H1 (cell line): ENCODE data around the gene FBLN5. TPM values are rescaled to one million over a fixed set of nuclear protein-coding genes. Genes with fewer than 3 reads are reported as not detected.

Experiments
- CTCF ChIA-PET: fragments of 300-600 bp; sonication (Branson Sonifier 250); formaldehyde crosslinking; loops from one replicate; lab custom pipeline; 2021; ENCODE audit not compliant: partially characterized antibody; lab: Charles Lee
- POLR2A ChIA-PET: fragments of 300-600 bp; sonication (Branson Sonifier 250); formaldehyde crosslinking; loops from one replicate; lab custom pipeline; 2021; ENCODE audit warnings: inconsistent platforms; ENCODE audit not compliant: partially characterized antibody; lab: Charles Lee
- DNase-seq, 2 experiments: peaks; one replicate each; pipeline versions ENCODE4 v3.0.0 to v3.0.0-alpha.2; 2010 to 2022; ENCODE audit warnings: low spot score in 2 of 2, low read depth in 1 of 2, mixed read lengths in 1 of 2
- FAIRE-seq: peaks from 2 replicates; lab custom pipeline; 2011; peaks lifted over from hg19 to GRCh38; lab: Jason Lieb, UNC
- H2AFZ ChIP-seq: 2 replicates; pipeline ENCODE4 v1.8.1; 2012; ENCODE audit warnings: low read length, inconsistent platforms
- H2AK5ac ChIP-seq: 2 replicates; pipeline ENCODE4 v1.6.1; 2013; ENCODE audit warnings: low read depth, low read length
- H2BK120ac ChIP-seq: replicated peaks from 2 replicates; pipeline ENCODE3; 2013; ENCODE audit warnings: low read depth, low read length, inconsistent platforms
- H2BK12ac ChIP-seq: 2 replicates; pipeline ENCODE4 v1.6.1; 2013; ENCODE audit warnings: low read depth, low read length
- H2BK15ac ChIP-seq: 2 replicates; pipeline ENCODE4 v1.6.1; 2013; ENCODE audit warnings: low read length
- H2BK20ac ChIP-seq: 2 replicates; pipeline ENCODE4 v1.6.1; 2013; ENCODE audit warnings: low read length
- H2BK5ac ChIP-seq: 2 replicates; pipeline ENCODE4 v1.6.1; 2013; ENCODE audit warnings: low read depth, low read length
- H3K14ac ChIP-seq: 2 replicates; pipeline ENCODE4 v1.6.1; 2013; ENCODE audit warnings: inconsistent platforms; ENCODE audit not compliant: insufficient read length
- H3K18ac ChIP-seq: 2 replicates; pipeline ENCODE4 v1.6.1; 2013; ENCODE audit warnings: low read length; ENCODE audit errors: extremely low read depth
- H3K23ac ChIP-seq: 2 replicates; pipeline ENCODE4 v1.6.1; 2013; ENCODE audit warnings: inconsistent platforms; ENCODE audit not compliant: insufficient read length
- H3K23me2 ChIP-seq: 2 replicates; pipeline ENCODE4 v1.6.1; 2013; ENCODE audit warnings: low read depth, low read length
- H3K27ac ChIP-seq: 2 replicates; pipeline ENCODE4 v1.6.1; 2011; ENCODE audit warnings: low read depth, low read length, inconsistent platforms
- H3K27me3 ChIP-seq, 4 experiments: replicated peaks in 1 of 4; 1 replicate in 1 of 4; 2 replicates in 3 of 4; pipeline versions ENCODE4 v1.6.1 to v1.8.1; 2011 to 2013; ENCODE audit warnings: low read length in 3 of 4, mild to moderate bottlenecking in 3 of 4, inconsistent platforms in 2 of 4, mixed read lengths in 2 of 4, moderate library complexity in 1 of 4; ENCODE audit not compliant: control insufficient read depth in 3 of 4, insufficient read depth in 3 of 4; ENCODE audit errors: extremely low read depth in 1 of 4
- H3K36me3 ChIP-seq, 4 experiments: 2 replicates each; pipeline versions ENCODE4 v1.6.1 to v1.8.1; 2011 to 2013; ENCODE audit warnings: mild to moderate bottlenecking in 4 of 4, low read length in 3 of 4, moderate library complexity in 2 of 4, control low read depth in 1 of 4, inconsistent platforms in 1 of 4; ENCODE audit not compliant: insufficient read depth in 4 of 4, control insufficient read depth in 2 of 4
- H3K4ac ChIP-seq: replicated peaks from 2 replicates; pipeline ENCODE3; 2013; ENCODE audit warnings: low read length, low read depth, mixed read lengths, inconsistent platforms; ENCODE audit not compliant: insufficient read length
- H3K4me1 ChIP-seq, 4 experiments: replicated peaks in 1 of 4; 1 replicate in 1 of 4; 2 replicates in 3 of 4; pipeline versions ENCODE4 v1.6.1 to v1.8.1; 2011 to 2013; ENCODE audit warnings: low read length in 3 of 4, inconsistent platforms in 2 of 4, mixed read lengths in 1 of 4; ENCODE audit not compliant: insufficient read depth in 4 of 4, control insufficient read depth in 3 of 4
- H3K4me2 ChIP-seq, 2 experiments: 2 replicates each; pipeline versions ENCODE4 v1.6.1 to v1.8.1; 2011 to 2013; ENCODE audit warnings: low read depth in 2 of 2, low read length in 2 of 2, control low read depth in 1 of 2, inconsistent platforms in 1 of 2, mild to moderate bottlenecking in 1 of 2; ENCODE audit not compliant: insufficient read depth in 1 of 2
- H3K4me3 ChIP-seq, 4 experiments: fragments of 200-600, 300-600 bp in 1 of 4; sonication (generic), shearing (Covaris generic), sonication (Bioruptor Twin) in 1 of 4; 2 replicates each; pipeline versions ENCODE4 v1.5.1 to v1.8.1; 2011 to 2016; ENCODE audit warnings: low read length in 4 of 4, low read depth in 3 of 4, control low read depth in 2 of 4, inconsistent platforms in 2 of 4, mild to moderate bottlenecking in 2 of 4, mixed read lengths in 1 of 4, moderate library complexity in 1 of 4; ENCODE audit not compliant: insufficient read depth in 2 of 4; ENCODE audit errors: extremely low read depth in 1 of 4
- H3K56ac ChIP-seq: replicated peaks from 2 replicates; pipeline ENCODE3; 2013; ENCODE audit warnings: low read depth, mild to moderate bottlenecking, mixed read lengths, low read length, inconsistent platforms; ENCODE audit not compliant: insufficient read length
- H3K79me1 ChIP-seq: 2 replicates; pipeline ENCODE4 v1.6.1; 2013; ENCODE audit warnings: low read depth, low read length, control low read depth
- H3K79me2 ChIP-seq, 2 experiments: 2 replicates each; pipeline versions ENCODE4 v1.6.1 to v1.8.1; 2012 to 2013; ENCODE audit warnings: low read length in 2 of 2, mild to moderate bottlenecking in 2 of 2, inconsistent platforms in 1 of 2; ENCODE audit not compliant: insufficient read depth in 2 of 2, control insufficient read depth in 1 of 2
- H3K9ac ChIP-seq, 4 experiments: replicated peaks in 1 of 4; 1 replicate in 1 of 4; 2 replicates in 3 of 4; pipeline versions ENCODE4 v1.6.1 to v1.8.1; 2011 to 2013; ENCODE audit warnings: low read depth in 3 of 4, low read length in 3 of 4, control low read depth in 2 of 4, mild to moderate bottlenecking in 2 of 4, moderate library complexity in 2 of 4, inconsistent platforms in 1 of 4; ENCODE audit errors: extremely low read depth in 1 of 4
- H3K9me3 ChIP-seq, 2 experiments: 2 replicates each; pipeline versions ENCODE4 v1.6.1 to v1.8.1; 2012 to 2013; ENCODE audit warnings: mild to moderate bottlenecking in 2 of 2, moderate library complexity in 2 of 2, control low read depth in 1 of 2, inconsistent platforms in 1 of 2, low read depth in 1 of 2, low read length in 1 of 2, mixed read lengths in 1 of 2; ENCODE audit not compliant: insufficient read depth in 2 of 2
- H4K20me1 ChIP-seq, 2 experiments: replicated peaks in 1 of 2; 2 replicates each; pipeline versions ENCODE3 to v1.8.1; 2011 to 2013; ENCODE audit warnings: inconsistent platforms in 2 of 2, low read length in 2 of 2, mild to moderate bottlenecking in 1 of 2; ENCODE audit not compliant: insufficient read depth in 2 of 2, control insufficient read depth in 1 of 2
- H4K5ac ChIP-seq: 2 replicates; pipeline ENCODE4 v1.6.1; 2013; ENCODE audit warnings: low read length, low read depth, mixed read lengths, inconsistent platforms; ENCODE audit not compliant: insufficient read length
- H4K8ac ChIP-seq: 2 replicates; pipeline ENCODE4 v1.8.0; 2013; ENCODE audit warnings: mild to moderate bottlenecking, moderate library complexity, low read length, inconsistent platforms; ENCODE audit not compliant: insufficient read depth; ENCODE audit errors: extremely low read depth
- H4K91ac ChIP-seq: replicated peaks from 2 replicates; pipeline ENCODE3; 2013; ENCODE audit warnings: low read length, mixed read lengths, inconsistent platforms; ENCODE audit not compliant: insufficient read length
- BCL11A ChIP-seq, 2 experiments: IDR thresholded peaks; one replicate each; pipeline ENCODE4 v1.6.1; 2011; ENCODE audit warnings: low read depth in 2 of 2, low read length in 2 of 2, mild to moderate bottlenecking in 2 of 2
- EGR1 ChIP-seq: IDR thresholded peaks from 2 replicates; pipeline ENCODE4 v1.6.1; 2011; ENCODE audit warnings: low read depth, low read length, borderline replicate concordance
- EP300 ChIP-seq, 2 experiments: IDR thresholded peaks; 1 replicate in 1 of 2; 2 replicates in 1 of 2; pipeline ENCODE4 v1.6.1; 2011 to 2012; ENCODE audit warnings: low read depth in 2 of 2, low read length in 2 of 2, mild to moderate bottlenecking in 2 of 2, borderline replicate concordance in 1 of 2, inconsistent platforms in 1 of 2, moderate library complexity in 1 of 2
- GTF2F1 ChIP-seq: IDR thresholded peaks from 2 replicates; pipeline ENCODE4 v1.6.1; 2012; ENCODE audit warnings: low read depth, low read length, improper control_type of control experiment, borderline replicate concordance
- MAFK ChIP-seq: IDR thresholded peaks from 2 replicates; pipeline ENCODE4 v1.6.1; 2012; ENCODE audit warnings: low read depth, mild to moderate bottlenecking, improper control_type of control experiment, low read length
- SP1 ChIP-seq: IDR thresholded peaks from 2 replicates; pipeline ENCODE4 v1.6.1; 2011; ENCODE audit warnings: low read depth, low read length
- TCF12 ChIP-seq: IDR thresholded peaks from 2 replicates; pipeline ENCODE4 v1.6.1; 2011; ENCODE audit warnings: low read depth, mild to moderate bottlenecking, low read length
- YY1 ChIP-seq: IDR thresholded peaks from 2 replicates; pipeline ENCODE4 v1.6.1; 2011; ENCODE audit warnings: low read depth, mild to moderate bottlenecking, low read length
- WGBS, 2 experiments: shearing (Covaris generic) in 1 of 2; methylation state at CpG; one replicate each; pipeline versions ENCODE4 v1.1.6 to v1.1.7; 2013 to 2015; ENCODE audit warnings: low lambda C conversion rate in 2 of 2, mixed read lengths in 2 of 2, inconsistent platforms in 1 of 2, low coverage in 1 of 2, missing lambda C conversion rate in 1 of 2; ENCODE audit not compliant: insufficient replicate concordance in 2 of 2, insufficient coverage in 1 of 2, insufficient read length in 1 of 2; ENCODE audit errors: extremely low coverage in 1 of 2, missing lambda C conversion rate in 1 of 2; 5-methylcytosine and 5-hydroxymethylcytosine counted together
- polyA plus RNA-seq, 7 experiments: library from polyadenylated mRNA; depleted of rRNA in 3 of 7; stranded (reverse) in 5 of 7; unstranded in 2 of 7; fragments of >200 nt in 5 of 7; fragments of 200-250 nt in 2 of 7; gene quantifications; 1 replicate in 5 of 7; 2 replicates in 1 of 7; 4 replicates in 1 of 7; pipeline versions ENCODE4 v1.2.1 to v1.2.3, GENCODE V29; 2011 to 2013; ENCODE audit warnings: missing spikeins in 2 of 7, mixed read lengths in 2 of 7
- total RNA-seq: library from RNA; stranded (reverse); fragmentation: NEBNext Ultra II Directional; extraction: Animal tissue kit (Norgen Biotek cat#: 25700); gene quantifications from 2 replicates; pipeline ENCODE4 v1.2.1, GENCODE V29; 2021
- TF ChIP-seq, protein P1 (sequence below): IDR thresholded peaks from 2 replicates; pipeline ENCODE4 v1.6.1; 2011; ENCODE audit warnings: low read depth, mild to moderate bottlenecking, low read length; ENCODE audit not compliant: insufficient read depth

Gene FBLN5
- total and polyA plus RNA-seq, 2 of the 8 experiments (the other 6 are each of a cell fraction or from before 2014, with no cell fraction given): 0.88 to 3.5 TPM

DNA sequence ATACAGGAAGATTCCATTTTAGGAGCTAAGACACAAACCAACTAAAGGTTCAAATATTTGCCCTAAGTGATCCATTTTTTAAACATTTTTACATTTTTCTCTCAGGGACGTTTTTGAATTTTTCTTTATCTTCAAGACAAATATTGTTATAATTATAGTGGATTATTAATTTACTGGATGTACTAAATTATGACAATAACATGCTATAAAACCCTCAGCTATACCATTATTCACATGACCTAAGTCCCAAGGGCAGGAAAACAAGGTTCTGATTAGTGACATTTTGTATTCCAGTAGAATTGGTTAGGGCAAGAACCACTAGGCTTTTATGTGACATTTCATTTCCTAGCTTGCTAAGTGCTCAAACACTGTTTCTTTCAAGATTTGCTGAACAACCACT lies 16.5 kb upstream of the FBLN5 start:
- Histone ChIP-seq H3K27ac (no peak overlapping the region), H3K18ac (no peak overlapping the region), H2BK20ac (no peak overlapping the region), H3K36me3 (peaks cover 0 to 11% (median 2%) of the 10 kb centered on the region in 4 experiments; a peak in 4 of 8 replicates), H2BK12ac (no peak overlapping the region), H3K23ac (no peak overlapping the region), H3K79me1 (no peaks in the 10 kb centered on the region), H2AK5ac (no peak overlapping the region), H3K79me2 (no peaks in the 10 kb centered on the region), H4K91ac (no peak overlapping the region), H3K4me3 (no peak overlapping the region), H4K20me1 (no peaks in the 10 kb centered on the region), H3K4ac (no peak overlapping the region), H2BK5ac (no peak overlapping the region), H4K8ac (no peak overlapping the region), H3K9me3 (no peaks in the 10 kb centered on the region), H2BK120ac (no peak overlapping the region), H3K56ac (no peak overlapping the region), H3K4me2 (no peak overlapping the region), H2BK15ac (no peak overlapping the region), H4K5ac (no peak overlapping the region), H3K9ac (no peak overlapping the region), H3K14ac (no peak overlapping the region), H3K4me1 (peaks cover 0 to 2% (median 0%) of the 10 kb centered on the region in 4 experiments; a peak in 2 of 7 replicates), H3K23me2 (no peaks in the 10 kb centered on the region), H3K27me3 (no peaks in the 10 kb centered on the region), H2AFZ (no peak overlapping the region)
- DNase-seq: no peak
- CTCF ChIA-PET: interaction anchor here (0.9 to 1.2 kb wide), 4 partner anchors 9 to 106 kb away, joined by 3 to 4 read pairs (median 3); no protein-coding TSS in a partner anchor
- TF ChIP-seq MAFK (no peak), EP300 (IDR thresholded peaks at IDR 0.05; ENCODE audit: borderline replicate concordance in 1 of 2, low read depth in 2 of 2, low read length in 2 of 2) (no peak), BCL11A (IDR thresholded peaks at IDR 0.05; ENCODE audit: low read depth in 2 of 2, low read length in 2 of 2) (no peak), YY1 (no peak), GTF2F1 (no peak), TCF12 (no peak), SP1 (no peak), EGR1 (no peak)
- TF ChIP-seq, protein P1, sequence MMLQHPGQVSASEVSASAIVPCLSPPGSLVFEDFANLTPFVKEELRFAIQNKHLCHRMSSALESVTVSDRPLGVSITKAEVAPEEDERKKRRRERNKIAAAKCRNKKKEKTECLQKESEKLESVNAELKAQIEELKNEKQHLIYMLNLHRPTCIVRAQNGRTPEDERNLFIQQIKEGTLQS: no peak
- no peak for FAIRE-seq
- POLR2A ChIA-PET: interaction anchor here (0.6 to 1.1 kb wide), 3 partner anchors 17 to 468 kb away, joined by 3 read pairs; partner anchors contain the start of genes FBLN5 and PPP4R3A
- WGBS, 2 experiments: 85% methylated on average over 1 of the region's 1 CpG; no CpG with 5 or more reads in 1 of the 2 experiments
